ENCODE measurements around the gene DHCR7.

DNA sequence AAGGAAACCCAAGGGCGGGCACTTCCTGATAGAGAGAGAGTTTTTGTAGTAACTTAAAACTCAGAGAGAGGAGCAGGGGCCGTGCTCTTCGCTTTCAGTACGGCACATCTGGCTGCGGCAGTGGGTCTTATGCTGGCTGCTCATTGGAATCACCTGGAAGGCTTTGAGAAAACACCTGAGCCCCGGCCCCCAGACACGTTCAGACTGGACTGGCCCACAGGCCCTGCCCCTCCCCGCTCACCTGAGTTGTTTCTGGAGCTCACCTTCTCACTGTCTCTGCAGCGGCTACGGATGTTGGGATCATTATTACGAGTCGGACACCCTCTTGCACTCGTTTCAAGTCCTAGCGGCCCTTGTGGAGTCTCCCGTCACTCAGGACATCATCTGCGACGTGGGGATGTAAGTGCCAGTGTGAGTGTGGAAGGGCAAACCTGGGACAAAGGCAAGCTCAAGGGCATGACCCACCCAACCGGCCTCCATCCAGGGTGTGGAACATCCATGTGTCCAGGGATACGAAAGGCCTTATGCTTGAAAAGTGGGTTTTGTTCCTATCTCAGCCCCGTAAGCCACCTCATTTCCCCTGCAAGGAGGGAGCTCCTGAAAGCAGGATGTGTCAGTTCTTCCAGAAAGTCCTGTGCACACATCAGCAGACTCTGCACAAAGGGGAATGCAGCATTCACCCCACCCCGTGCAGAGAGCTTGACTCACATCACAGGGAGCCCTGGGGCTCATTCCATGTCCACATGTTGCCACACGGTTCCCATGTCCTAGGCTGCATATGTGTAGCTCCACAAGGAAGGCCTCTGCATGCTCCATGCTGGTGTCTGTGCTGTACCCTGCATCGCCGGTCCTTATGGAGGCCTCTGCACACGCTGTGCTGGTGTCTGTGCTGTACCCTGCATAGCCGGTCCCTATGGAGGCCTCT is 10.2 kb upstream of the DHCR7 start:
- TF ChIP-seq CTCF (IDR thresholded peaks at IDR 0.05; ENCODE audit: insufficient read depth, low read length, poor library complexity, severe bottlenecking) (no peak), EZH2phosphoT487 (conservative IDR thresholded peaks at IDR 0.05; ENCODE audit: low read length) (no peak)

All from SU-DHL-6 (cell line).